GM23248 (cell line): ENCODE results near the gene TWIST2. TPM values are rescaled to one million over a fixed set of nuclear protein-coding genes. Genes with fewer than 3 reads are reported as not detected.

Experiments
- DNase-seq: peaks from one replicate; pipeline ENCODE4 v3.0.0-alpha.2; 2015
- H2AFZ ChIP-seq: fragments of 200-600 bp; sonication (generic); 2 replicates; pipeline ENCODE4 v1.6.1; 2016; ENCODE audit warnings: antibody characterized with exemption
- H3F3A ChIP-seq: fragments of 200-600 bp; sonication (generic); 2 replicates; pipeline ENCODE4 v1.6.1; 2016; ENCODE audit warnings: mild to moderate bottlenecking, antibody characterized with exemption, mixed run types; ENCODE audit not compliant: insufficient read depth
- H3K27ac ChIP-seq: fragments of 200-600 bp; sonication (generic); 2 replicates; pipeline ENCODE4 v1.5.1; 2016; ENCODE audit warnings: mild to moderate bottlenecking
- H3K27me3 ChIP-seq: fragments of 200-600 bp; sonication (generic); replicated peaks from 2 replicates; pipeline ENCODE4 v1.6.1; 2016; ENCODE audit warnings: mild to moderate bottlenecking; ENCODE audit not compliant: insufficient read depth
- H3K36me3 ChIP-seq: fragments of 200-600 bp; sonication (generic); 2 replicates; pipeline ENCODE4 v1.6.1; 2016; ENCODE audit warnings: low read depth, mild to moderate bottlenecking
- H3K4me1 ChIP-seq: fragments of 200-600 bp; sonication (generic); 2 replicates; pipeline ENCODE4 v1.6.1; 2016; ENCODE audit warnings: mild to moderate bottlenecking; ENCODE audit not compliant: insufficient read depth
- H3K4me2 ChIP-seq: fragments of 200-600 bp; sonication (generic); one replicate; pipeline ENCODE4 v1.6.1; 2016; ENCODE audit warnings: mild to moderate bottlenecking; ENCODE audit not compliant: unreplicated experiment
- H3K4me3 ChIP-seq: fragments of 200-600 bp; sonication (generic); 2 replicates; pipeline ENCODE4 v1.5.1; 2016; ENCODE audit warnings: mild to moderate bottlenecking
- H3K79me2 ChIP-seq: fragments of 200-600 bp; sonication (generic); 2 replicates; pipeline ENCODE4 v1.6.1; 2016; ENCODE audit warnings: mild to moderate bottlenecking; ENCODE audit not compliant: insufficient read depth
- H3K9ac ChIP-seq: fragments of 200-600 bp; sonication (generic); 2 replicates; pipeline ENCODE4 v1.6.1; 2016; ENCODE audit warnings: mild to moderate bottlenecking
- H3K9me2 ChIP-seq: fragments of 200-600 bp; sonication (generic); 2 replicates; pipeline ENCODE4 v1.6.1; 2016; ENCODE audit warnings: mixed run types, mild to moderate bottlenecking, moderate library complexity; ENCODE audit not compliant: insufficient read depth
- H3K9me3 ChIP-seq: fragments of 200-600 bp; sonication (generic); one replicate; pipeline ENCODE4 v1.6.1; 2017; ENCODE audit warnings: low read depth
- H4K20me1 ChIP-seq: fragments of 200-600 bp; sonication (generic); 2 replicates; pipeline ENCODE4 v1.6.0; 2016; ENCODE audit not compliant: insufficient read depth
- EZH2 ChIP-seq: fragments of 200-600 bp; sonication (generic); IDR thresholded peaks from 2 replicates; pipeline ENCODE4 v1.6.1; 2018; ENCODE audit warnings: antibody characterized with exemption, mild to moderate bottlenecking; ENCODE audit not compliant: insufficient read depth, poor library complexity, severe bottlenecking
- EZH2phosphoT487 ChIP-seq: fragments of 200-600 bp; sonication (generic); IDR thresholded peaks from 2 replicates; pipeline ENCODE4 v1.6.1; 2018; ENCODE audit warnings: antibody characterized with exemption, moderate library complexity, mild to moderate bottlenecking, low read depth; ENCODE audit not compliant: insufficient read depth
- WGBS, 2 experiments: methylation state at CpG; one replicate each; pipeline ENCODE4 v1.1.6; 2015 to 2017; ENCODE audit warnings: low lambda C conversion rate in 2 of 2, low coverage in 1 of 2; ENCODE audit errors: missing lambda C conversion rate in 2 of 2; 5-methylcytosine and 5-hydroxymethylcytosine counted together
- in situ Hi-C: fragments of 300-500 bp; cut with MboI; formaldehyde crosslinking; loops from 2 replicates; pipeline ENCODE4 v1.15.0; 2020
- polyA plus RNA-seq: library from polyadenylated mRNA; unstranded; fragments of >200 nt; fragmentation: Nextera tagmentation; extraction: Ambion mirVana; gene quantifications from 2 replicates; pipeline ENCODE4 v1.2.1, GENCODE V29; 2016
- total RNA-seq: library from RNA; depleted of rRNA; stranded (reverse); fragments of >200 nt; shearing (Covaris generic); gene quantifications from 2 replicates; pipeline ENCODE4 v1.2.3, GENCODE V29; 2014

TWIST2 gene
- total and polyA plus RNA-seq, 2 experiments from 2014 or later: 248 to 544 TPM

DNA sequence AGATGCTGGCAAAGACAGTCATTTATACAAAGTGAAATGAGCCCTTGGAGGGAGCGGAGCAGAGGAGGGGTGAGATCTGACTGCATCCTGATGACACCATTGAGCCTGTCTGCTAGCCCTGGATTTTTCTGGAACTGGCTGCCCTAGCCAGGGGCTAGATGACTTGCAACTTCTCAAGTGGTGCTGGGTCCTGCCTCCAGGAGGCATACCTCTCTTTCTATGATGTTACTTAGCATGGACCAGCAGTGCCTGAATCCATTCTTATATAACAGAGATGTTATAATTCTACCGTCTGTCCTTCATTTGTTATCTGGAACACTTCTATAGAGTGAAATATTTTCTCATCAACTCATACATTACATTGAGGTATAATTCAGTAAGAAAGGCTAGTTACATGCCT is 8.5 kb upstream of the TWIST2 start:
- H2AFZ ChIP-seq: no peak overlapping the region
- H3F3A ChIP-seq: peaks cover 9% of the 10 kb centered on the region; the same call in 1 of the 2 replicates
- no peaks in the 10 kb centered on the region for H4K20me1 ChIP-seq
- H3K4me1 ChIP-seq: peaks cover 16% of the 10 kb centered on the region
- H3K9me3 ChIP-seq: no peaks in the 10 kb centered on the region
- no peaks in the 10 kb centered on the region for H3K36me3 ChIP-seq
- H3K4me2 ChIP-seq: no peak overlapping the region
- no peak overlapping the region for H3K9ac ChIP-seq
- H3K79me2 ChIP-seq: peaks cover 24% of the 10 kb centered on the region
- H3K9me2 ChIP-seq: no peaks in the 10 kb centered on the region
- no peaks in the 10 kb centered on the region for H3K27me3 ChIP-seq
- no peak for DNase-seq
- TF ChIP-seq EZH2 (no peak), EZH2phosphoT487 (no peak)
- no peak overlapping the region for H3K27ac ChIP-seq
- in situ Hi-C loops: no loop called here
- H3K4me3 ChIP-seq: no peak overlapping the region
- WGBS, 2 experiments: 98 to 100% methylated on average over 2 of the region's 2 CpGs

DNA sequence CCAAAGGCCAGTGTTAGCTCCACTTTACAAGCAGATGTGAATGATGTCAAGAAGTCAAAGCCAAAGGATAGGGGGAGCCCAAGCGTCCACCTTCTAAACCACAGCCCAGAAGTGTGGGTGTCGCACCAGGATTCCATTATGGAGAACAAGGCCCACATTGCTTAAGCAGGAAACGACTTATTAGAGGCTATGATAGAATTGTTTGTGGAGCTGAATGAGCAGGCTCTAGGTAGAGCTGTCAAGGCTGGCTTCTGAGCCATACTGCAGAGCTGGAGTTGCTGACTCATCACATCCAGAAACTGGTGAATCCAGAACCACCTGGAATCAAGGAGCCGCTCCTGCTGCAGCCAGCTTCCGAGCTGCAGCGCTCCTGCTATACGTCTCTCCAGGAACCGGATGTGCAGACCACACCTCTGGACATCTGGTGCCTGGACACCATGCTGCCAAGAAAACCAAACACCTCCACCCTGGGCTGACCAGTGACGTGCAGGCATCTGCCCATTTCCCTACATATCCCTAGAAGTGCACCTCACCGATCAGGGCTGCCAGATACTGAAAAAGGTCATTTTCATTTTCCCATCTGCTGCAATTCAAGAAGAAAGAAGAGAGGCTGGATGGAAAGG is 6.2 kb upstream of the TWIST2 start:
- in situ Hi-C loops: loop anchor here (5.0 to 10.0 kb wide), 3 partner anchors 49 to 327 kb away; no protein-coding TSS in a partner anchor
- TF ChIP-seq EZH2phosphoT487 (no peak), EZH2 (no peak)
- DNase-seq: peak; percentile 87
- Histone ChIP-seq H3K79me2 (peaks cover 47% of the 10 kb centered on the region), H4K20me1 (no peaks in the 10 kb centered on the region), H3K27me3 (no peaks in the 10 kb centered on the region), H3F3A (peaks cover 14% of the 10 kb centered on the region), H3K9me2 (no peaks in the 10 kb centered on the region), H3K4me3 (no peak overlapping the region), H3K36me3 (no peaks in the 10 kb centered on the region), H2AFZ (no peak overlapping the region), H3K9ac (no peak overlapping the region), H3K27ac (no peak overlapping the region), H3K4me1 (peaks cover 24% of the 10 kb centered on the region), H3K9me3 (no peaks in the 10 kb centered on the region), H3K4me2 (peak overlapping the region; percentile 6)
- WGBS, 2 experiments: 25 to 32% methylated on average over 10 of the region's 10 CpGs

DNA sequence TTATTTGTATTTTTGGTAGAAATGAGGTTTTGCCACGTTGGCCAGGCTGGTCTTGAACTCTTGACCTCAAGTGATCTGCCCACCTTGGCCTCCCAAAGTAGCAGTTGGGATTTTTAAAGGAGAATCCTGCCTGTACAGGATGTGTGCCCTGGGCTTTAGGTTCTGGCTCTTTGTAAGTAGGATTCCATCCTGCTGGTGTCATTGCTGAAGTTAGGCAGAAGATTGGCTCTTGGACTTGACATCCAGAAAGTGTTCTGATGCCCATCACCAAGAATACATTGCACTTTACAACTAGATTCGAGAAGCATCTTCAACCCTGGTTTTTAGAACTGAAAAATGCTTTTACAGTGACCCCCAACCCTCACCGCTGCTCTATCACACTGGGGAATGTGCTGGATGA is 4.4 kb upstream of the TWIST2 start:
- Histone ChIP-seq H3K4me3 (no peak overlapping the region), H4K20me1 (no peaks in the 10 kb centered on the region), H3K4me1 (peaks cover 24% of the 10 kb centered on the region), H2AFZ (no peak overlapping the region), H3K79me2 (peaks cover 63% of the 10 kb centered on the region), H3K27me3 (no peaks in the 10 kb centered on the region), H3K9me2 (no peaks in the 10 kb centered on the region), H3K9me3 (no peaks in the 10 kb centered on the region), H3K27ac (no peak overlapping the region), H3K36me3 (no peaks in the 10 kb centered on the region), H3K9ac (no peak overlapping the region), H3F3A (peaks cover 14% of the 10 kb centered on the region), H3K4me2 (peak overlapping the region; percentile 15)
- DNase-seq: peak; percentile 63
- in situ Hi-C loops: loop anchor here (5.0 to 10.0 kb wide), 3 partner anchors 51 to 329 kb away; no protein-coding TSS in a partner anchor
- TF ChIP-seq EZH2 (no peak), EZH2phosphoT487 (no peak)
- WGBS, 2 experiments: 35 to 42% methylated on average over 3 of the region's 3 CpGs

DNA sequence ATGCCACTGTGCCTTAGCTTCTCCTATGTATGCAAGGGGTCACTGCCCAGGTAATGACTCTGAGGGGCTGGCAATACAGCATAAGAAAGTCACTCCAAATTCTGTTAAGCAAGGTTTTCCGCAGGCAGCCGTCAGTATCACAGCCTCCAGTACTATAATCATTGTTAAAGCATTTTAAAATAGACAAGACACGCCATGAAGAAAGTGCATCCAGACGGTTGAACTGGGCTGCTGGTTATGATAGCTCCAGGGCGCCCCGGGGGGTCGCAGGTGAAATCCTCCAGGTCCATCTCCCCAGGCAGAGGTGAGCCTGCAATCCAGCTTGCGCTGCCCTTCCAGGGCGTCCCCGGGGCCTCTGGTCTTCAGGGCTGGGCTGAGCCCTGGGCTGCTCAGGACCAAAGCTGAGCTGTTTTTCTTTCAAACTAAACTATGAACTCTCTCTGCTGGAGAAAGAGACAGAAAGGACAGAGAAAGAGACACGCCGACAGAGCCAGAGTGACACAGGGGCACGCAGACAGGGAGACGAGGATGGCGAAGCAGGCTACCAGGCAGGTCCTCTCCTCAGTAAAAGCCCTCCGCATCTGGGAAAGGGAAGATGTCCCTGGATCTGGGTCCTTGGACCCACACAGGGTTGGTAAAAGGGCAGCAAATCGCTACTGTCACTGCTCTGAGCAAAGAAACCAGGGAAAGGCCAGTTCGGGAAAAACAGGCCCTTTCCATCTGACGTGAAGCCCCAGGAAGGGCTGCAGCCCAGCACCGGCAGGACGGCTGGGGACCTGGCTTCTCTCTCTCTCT is 2.1 kb upstream of the TWIST2 start:
- Histone ChIP-seq H3K4me2 (peak overlapping the region; percentile 97), H3K9ac (peak overlapping the region; percentile 97), H3K27ac (peak overlapping the region; percentile 96), H3K79me2 (peaks cover 86% of the 10 kb centered on the region), H3K27me3 (no peaks in the 10 kb centered on the region), H3K9me2 (no peaks in the 10 kb centered on the region), H3K36me3 (peaks cover 17% of the 10 kb centered on the region), H4K20me1 (no peaks in the 10 kb centered on the region), H3K9me3 (no peaks in the 10 kb centered on the region), H3K4me3 (peak overlapping the region; percentile 98), H3F3A (peaks cover 22% of the 10 kb centered on the region), H3K4me1 (peaks cover 24% of the 10 kb centered on the region), H2AFZ (no peak overlapping the region)
- in situ Hi-C loops: loop anchor here (10.0 kb wide), 2 partner anchors 121 to 331 kb away; no protein-coding TSS in a partner anchor
- no peak for TF ChIP-seq EZH2phosphoT487
- no peak for TF ChIP-seq EZH2
- 1 to 5% methylated on average over 21 of the region's 21 CpGs for WGBS, 2 experiments
- DNase-seq: peak; percentile 58
